NCI-H187 treated with DMSO at 0.1 percent for 48 hours (cell line): ENCODE data around the gene PRH2.

Source experiments
- DNase-seq: peaks from one replicate; lab custom pipeline; 2025; lab: John Stamatoyannopoulos, UW

Gene PRH2

DNA sequence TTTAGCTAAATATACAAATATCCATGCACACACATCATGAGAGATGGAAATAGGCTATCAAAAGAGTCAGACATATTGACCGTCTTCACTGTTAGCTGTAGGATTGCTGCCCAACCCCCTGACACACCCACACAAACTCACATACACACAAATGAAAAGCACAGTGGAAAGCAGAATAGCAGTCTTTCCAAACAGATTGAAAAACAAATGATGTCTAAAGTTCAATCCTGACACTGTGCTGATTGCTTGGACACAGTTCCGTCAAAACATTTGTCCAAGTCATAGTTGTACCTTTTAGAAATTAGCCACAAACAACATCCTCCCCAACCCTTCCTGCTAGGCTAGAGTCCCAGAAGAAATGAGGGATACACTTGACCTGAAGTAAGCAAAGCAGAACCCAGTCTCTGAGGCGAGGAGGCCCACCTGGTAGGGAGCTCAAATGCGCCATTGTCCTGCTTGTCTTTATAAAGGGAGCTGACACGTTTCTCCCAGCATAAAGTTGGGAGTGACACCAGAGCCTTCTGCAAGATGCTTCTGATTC is at the start of gene PRH2:
TSS of gene PRH2 (plus strand) at position 491 of the 541 bp plus-strand sequence. CDS start at position 529, 38 bp downstream.
- no peak for DNase-seq

DNA sequence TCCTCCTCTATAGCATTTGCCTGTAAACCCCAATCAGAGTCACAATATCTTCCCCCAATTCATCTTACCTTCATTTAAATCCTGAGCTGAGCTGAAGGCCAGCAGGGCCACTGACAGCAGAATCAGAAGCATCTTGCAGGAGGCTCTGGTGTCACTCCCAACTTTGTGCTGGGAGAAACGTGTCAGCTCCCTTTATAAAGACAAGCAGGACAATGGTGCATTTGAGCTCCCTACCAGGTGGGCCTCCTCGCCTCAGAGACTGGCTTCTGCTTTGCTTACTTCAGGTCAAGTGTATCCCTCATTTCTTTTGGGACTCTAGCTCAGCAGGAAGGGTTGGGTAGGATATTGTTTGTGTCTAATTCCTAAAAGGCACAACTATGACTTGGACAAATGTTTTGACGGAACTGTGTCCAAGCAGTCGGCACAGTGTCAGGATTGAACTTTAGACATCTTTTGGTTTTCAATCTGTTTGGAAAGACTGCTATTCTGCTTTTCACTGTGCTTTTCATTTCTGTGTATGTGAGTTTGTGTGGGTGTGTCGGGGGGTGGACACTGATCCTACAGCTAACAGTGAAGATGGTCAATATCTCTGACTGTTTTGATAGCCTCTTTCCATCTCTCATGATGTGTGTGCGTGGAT is 44.8 kb upstream of the PRH2 start, which contains the start of gene PRH1:
TSS of gene PRH1 (minus strand) at position 170 of the 640 bp plus-strand sequence. CDS start at position 132, 38 bp downstream.
- no peak for DNase-seq

DNA sequence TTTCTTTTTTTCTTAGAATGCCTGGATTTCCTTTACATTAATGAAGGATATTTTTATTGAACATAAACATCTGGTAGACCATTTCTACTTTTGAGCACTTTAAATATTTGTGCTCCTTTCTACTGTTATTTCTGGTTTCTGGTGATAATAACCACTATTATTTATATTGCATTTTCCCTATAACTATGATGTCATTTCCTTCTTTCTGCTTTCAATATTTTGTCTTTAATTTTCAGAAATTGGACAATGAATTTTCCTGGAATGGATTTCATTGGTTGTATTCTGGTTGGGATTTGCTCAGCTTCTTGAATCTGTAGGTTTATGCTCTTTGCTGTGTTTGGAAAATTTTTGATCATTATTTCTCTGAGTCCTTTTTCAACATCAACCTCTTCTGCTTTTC is 39.8 kb upstream of the PRH2 start:
- DNase-seq: no peak

DNA sequence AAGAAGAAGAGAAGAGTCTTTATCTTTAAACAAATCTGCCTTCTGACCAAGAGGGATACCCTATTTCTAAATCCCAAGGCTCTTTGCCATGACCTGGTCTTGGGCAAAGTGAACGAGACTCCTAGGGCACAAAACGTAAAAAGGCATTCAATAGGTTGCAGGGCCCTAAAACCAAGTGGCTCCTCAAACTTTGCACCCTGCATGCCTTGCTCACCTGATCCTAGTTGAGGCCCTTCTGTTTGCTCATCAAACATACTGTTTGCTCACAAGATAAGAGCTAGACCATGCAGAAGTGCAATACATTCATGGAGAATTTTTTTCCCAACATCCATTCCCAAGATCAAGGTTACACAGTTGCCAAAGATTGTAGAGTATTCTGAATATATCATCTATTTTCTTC is 37.1 kb upstream of the PRH2 start:
- no peak for DNase-seq

- DNase-seq: no peak
Observed at GRCh38 chr12:10896854-10897253, 32.2 kb upstream of the PRH2 start.

GRCh38 chr12:10900530-10900929 is 28.5 kb upstream of the PRH2 start:
- DNase-seq: no peak

GRCh38 chr12:10900972-10901371 is 28.1 kb upstream of the PRH2 start:
- no peak for DNase-seq

DNA sequence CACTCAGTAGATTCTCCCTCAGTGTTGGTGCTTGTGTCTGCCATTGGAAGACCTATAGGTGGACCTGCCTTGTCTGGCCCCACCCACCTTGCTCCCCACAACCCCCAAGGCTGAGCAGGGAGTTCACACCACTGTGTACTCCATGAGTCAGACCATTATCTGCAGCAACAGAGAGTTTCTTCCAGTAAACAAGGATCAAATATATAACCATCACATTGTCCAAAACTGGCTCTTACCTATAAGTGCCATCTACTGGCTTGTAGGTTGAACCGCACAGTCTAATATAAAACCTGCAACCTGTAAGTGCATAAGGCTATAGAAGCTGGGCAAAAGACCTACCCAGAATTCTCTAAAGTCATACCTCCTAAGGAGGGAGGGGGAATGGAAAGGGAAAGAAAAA is 27.6 kb upstream of the PRH2 start:
- no peak for DNase-seq

DNA sequence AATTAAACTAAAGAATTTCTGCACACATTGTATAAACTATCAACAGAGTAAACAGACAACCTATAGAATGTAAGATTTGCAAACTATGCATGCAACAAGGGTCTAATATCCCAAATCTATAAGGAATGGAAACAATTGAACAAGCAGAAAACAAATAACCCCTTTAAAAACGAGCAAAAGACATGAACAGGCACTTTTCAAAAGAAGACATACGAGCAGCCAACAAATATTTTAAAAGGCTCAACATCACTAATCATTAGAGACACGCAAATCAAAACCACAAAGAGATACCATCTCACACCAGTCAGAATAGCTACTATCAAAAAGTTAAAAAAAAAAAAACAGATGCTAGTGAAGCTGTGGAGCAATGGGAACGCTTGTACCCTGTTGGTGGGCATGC is 24.4 kb upstream of the PRH2 start:
- DNase-seq: no peak

DNA sequence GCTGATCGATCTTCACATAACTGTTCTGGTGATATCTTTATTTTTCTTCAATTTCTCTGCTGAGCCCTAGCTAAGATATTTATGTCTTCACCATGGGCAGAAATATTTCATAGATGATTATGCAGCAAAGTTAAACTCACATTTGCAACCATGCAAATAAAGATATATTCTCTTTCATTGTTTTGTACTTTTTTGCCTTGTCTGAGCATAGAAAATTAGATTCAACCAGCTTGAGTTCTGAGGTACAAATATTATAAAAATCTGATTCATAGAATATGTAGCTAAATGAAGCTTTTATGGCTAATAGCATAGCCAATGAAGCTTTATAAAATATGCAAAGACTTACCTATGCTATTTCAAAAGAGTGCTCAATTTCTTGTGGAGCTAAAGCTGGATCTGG is 19.6 kb upstream of the PRH2 start, which contains the start of gene TAS2R13:
TSS of gene TAS2R13 (minus strand) at position 101 of the 400 bp plus-strand sequence. CDS start 264 bp downstream, outside the sequence.
- DNase-seq: no peak

- DNase-seq: no peak
Observed at GRCh38 chr12:10910380-10910779, 18.7 kb upstream of the PRH2 start.

DNA sequence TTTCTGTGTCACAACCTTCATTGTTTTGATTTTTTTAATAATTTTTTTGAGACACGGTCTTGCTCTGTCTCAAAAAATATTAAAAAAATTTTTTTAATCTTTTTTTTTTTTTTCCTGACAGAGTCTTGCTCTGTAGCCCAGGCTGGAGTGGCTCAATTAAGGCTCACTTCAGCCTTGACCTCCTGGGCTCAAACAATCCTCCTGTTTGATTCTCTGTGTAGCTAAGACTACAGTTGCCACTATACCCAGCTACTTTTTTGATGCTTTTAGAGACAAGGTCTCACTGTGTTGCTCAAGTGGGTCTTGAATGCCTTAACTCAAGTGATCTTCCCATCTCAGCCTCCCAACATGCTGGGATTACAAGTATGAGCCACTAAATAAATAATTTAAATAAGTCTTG is 9.2 kb upstream of the PRH2 start:
- no peak for DNase-seq

DNA sequence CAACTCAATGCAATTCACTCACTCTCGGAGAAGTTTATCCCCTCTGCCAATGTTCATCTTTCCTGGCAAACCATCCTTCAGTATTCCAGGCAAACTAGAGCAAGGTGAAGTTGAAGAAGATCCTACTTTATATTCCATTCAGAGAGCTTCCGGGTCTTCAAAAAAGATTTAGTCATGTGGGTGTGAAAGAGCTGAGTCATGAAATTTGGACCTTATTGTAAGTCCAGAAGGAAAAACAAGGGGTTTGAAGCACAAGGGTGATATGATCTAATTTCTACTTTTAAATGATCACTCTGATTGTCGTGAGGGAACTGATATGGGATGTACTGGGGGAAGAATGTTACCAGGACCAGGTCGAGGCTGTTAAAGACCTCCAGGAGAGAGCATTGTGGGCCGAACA is 2.8 kb upstream of the PRH2 start:
- DNase-seq: no peak

GRCh38 chr12:10936506-10936905 is 7.5 kb downstream of the PRH2 start:
- DNase-seq: no peak

GRCh38 chr12:10939163-10939562 is 10.1 kb downstream of the PRH2 start, which contains the start of gene TAS2R14:
TSS of gene TAS2R14 (minus strand) at chr12:10939263. CDS start at chr12:10939207, 56 bp downstream.
- no peak for DNase-seq

DNA sequence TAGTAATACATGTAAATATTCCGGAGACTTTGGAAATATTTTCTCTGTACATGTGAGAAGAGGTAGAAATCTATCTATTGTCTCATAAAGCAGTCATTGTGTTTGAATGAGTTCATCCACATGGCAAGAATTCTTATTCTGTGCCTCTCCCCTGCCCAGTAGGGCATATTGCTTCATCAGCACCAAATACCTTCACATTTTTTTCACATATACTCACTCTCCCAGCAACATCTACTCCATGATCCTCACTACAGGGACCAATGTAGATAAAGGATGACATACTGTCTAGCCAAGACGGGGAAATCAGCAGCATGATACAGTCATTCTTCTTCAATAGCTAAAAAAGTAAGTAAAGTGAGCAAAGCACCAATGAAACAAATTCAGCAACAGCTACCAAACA is 11.4 kb downstream of the PRH2 start:
- DNase-seq: no peak

DNA sequence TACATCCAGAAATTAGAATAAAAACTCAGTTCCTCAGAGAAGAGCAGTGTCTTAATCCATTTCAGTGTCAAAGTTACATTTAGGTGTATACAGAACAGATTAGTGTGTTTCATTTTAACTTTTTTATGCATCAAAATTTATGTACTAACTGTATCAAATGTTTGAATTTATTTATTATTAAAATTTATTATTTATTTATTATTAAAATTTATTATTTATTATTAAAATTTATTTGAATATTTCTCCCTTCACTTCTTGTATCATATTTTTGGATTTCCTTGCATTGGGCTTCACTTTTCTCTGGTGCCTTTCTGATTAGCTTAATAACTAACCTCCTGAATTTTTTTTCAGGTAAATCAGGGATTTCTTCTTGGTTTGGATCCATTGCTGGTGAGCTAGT is 12.3 kb downstream of the PRH2 start:
- no peak for DNase-seq

DNA sequence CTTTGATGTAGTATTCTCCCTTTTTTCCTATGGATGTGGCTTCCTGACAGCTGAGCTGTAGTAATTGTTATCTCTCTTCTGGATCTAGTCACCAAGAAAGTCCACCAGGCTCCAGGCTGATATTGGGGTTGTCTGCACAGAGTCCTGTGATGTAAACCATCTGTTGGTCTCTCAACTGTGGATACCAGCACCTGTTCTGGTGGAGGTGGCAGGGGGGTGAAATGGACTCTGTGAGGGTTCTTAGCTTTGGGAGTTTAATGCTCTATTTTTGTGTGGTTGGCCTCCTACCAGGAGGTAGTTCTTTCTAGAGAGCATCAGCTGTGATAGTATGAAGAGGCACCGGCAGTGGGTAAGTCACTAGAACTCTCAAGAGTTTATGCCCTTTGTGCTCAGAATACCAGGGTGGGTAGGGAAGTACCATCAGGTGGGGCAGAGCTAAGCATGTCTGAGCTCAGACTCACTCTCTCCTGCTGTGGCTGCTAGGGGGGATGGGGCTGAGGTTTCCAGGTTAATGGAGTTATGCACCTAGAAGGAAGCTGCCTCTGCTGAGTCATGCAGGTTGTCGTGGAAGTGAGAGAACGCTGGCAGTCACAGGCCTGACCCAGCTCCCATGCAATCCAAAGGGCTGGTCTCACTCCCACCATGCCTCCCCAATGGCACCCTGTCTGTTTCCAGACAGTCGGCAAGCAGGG is 13.0 kb downstream of the PRH2 start:
- DNase-seq: no peak

- DNase-seq: no peak
Observed at GRCh38 chr12:10943167-10943566, 14.1 kb downstream of the PRH2 start.

GRCh38 chr12:10952645-10953044 is 23.6 kb downstream of the PRH2 start:
- no peak for DNase-seq

DNA sequence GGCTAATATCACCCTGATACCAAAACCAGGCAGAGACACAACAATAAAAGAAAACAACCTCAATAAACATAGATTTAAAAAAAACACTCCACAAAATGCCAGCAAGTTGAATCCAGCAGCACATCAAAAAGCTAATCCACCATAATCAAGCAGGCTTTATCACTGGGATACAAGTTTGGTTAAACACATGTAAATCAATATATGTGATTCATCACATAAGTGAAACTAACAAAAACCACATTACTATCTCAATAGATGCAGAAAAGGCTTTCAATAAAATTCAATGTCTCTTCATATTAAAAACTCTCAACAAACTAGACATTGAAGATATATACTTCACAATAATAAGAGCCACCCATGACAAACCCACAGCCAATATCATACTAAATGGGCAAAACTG is 27.0 kb downstream of the PRH2 start:
- no peak for DNase-seq

GRCh38 chr12:10957741-10958140 is 28.7 kb downstream of the PRH2 start:
- no peak for DNase-seq

DNA sequence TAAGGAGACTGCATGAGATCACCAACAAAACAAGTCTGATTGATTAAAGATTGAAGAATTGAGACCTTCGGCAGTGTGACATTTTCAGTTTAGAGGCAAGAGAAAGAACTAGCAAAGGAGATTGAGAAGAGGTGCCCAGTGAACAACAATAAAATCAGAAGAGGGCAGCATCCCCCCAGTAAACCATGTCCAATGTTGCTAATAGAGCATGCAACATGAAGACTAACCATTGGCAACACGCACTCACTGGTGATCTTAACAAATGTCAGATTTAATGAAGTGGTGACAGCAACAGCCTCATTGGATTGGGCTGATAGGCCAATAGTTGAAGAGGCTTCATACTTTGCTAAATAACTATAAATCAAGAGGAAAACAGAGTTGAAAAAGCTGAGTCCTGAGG is 30.8 kb downstream of the PRH2 start:
- DNase-seq: no peak
